Fibroblast of villous mesenchyme (primary cell): Measurements from ENCODE around the gene ABTB2. TPM values are rescaled to one million over a fixed set of nuclear protein-coding genes. Genes with fewer than 3 reads are reported as not detected.

Experiments
- DNase-seq: peaks from one replicate; pipeline ENCODE4 v3.0.0-alpha.2; 2010; ENCODE audit warnings: low read depth
- H3K4me3 ChIP-seq: 2 replicates; pipeline ENCODE4 v1.5.1; 2011; ENCODE audit warnings: low read depth, mild to moderate bottlenecking, low read length
- CTCF ChIP-seq: IDR thresholded peaks from 2 replicates; pipeline ENCODE4 v1.5.1; 2012; ENCODE audit warnings: low read depth, mild to moderate bottlenecking, low read length; ENCODE audit not compliant: insufficient read depth
- total RNA-seq: library from RNA; depleted of rRNA; stranded (reverse); fragments of >200 nt; gene quantifications from 2 replicates; pipeline ENCODE4 v1.2.3, GENCODE V29; 2012

Gene ABTB2
- total RNA-seq, 1 donor = 3.9 TPM

GRCh38 chr11:34313099-34313517 is 44.7 kb downstream of the ABTB2 start:
- TF ChIP-seq CTCF = no peak
- no peak overlapping the region for H3K4me3 ChIP-seq
- peak; percentile 27 for DNase-seq

DNA sequence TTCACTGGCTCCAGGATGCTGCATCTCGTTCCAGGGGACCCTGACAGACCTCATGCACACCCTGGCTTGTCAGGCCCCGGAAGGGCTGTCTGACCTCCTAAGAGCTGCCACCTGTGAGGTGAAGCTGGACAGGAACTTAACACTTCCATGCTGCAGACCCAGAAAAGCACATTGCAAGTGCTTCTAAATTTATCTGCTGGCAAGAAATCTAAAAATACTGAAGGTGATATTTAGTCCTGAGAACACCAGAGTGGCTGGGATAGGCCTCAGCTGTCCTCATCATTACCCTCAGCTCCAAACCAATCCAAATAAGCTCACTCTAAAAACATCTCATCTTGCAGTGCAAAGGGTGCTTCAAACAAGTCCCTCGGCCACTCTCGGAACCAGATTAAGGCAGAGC is 46.7 kb downstream of the ABTB2 start:
- no peak for TF ChIP-seq CTCF
- no peak for DNase-seq
- no peak overlapping the region for H3K4me3 ChIP-seq

DNA sequence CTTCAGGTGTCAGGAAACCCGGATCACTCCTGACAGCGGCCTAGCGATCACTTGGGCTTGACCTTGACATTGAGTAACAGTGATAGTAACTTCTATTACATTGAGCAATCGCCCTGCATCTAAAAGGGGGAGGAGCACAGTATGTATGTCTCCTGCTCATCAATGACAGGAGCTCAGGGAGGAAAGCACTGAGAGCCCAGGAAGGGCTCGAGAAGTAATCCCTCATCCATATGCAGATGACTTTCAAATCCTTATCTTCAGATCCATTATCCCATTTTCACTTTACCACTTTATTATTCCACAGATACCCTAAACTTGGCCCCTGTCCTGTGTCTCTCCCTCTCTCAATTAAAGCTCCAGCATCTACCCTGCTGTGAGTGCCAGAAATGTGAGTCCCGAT is 47.8 kb downstream of the ABTB2 start:
- no peak overlapping the region for H3K4me3 ChIP-seq
- no peak for DNase-seq
- no peak for TF ChIP-seq CTCF

DNA sequence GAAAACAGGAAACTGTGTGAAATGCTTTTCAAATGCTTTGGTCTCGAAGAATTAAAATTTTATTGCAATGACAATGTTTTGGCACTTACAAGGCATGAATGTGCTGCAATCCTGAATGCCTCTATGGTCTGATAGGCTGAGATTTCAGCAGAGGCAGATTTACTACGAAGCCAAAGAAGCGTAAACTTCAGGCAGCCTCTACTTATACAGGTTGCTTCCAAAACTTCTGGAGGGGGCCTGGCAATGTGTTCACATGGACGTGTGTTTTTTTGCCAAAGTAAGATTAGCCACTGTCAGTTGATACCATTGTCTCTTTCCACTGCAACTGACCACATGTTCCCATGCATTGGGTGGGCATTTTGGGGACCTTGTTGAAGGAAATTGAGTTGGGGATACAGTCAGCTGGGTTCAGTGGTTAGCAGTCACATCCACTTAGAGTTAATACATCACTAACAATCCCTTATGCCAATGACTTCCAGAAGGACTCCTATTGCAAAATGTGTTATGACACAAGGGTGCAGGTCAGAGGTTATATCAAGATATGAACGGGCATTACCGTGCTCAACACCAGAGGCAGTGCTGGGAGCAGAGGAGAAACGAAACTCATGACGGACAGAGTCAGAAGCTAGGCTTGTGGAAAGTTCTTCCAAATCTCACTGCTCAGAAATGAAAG is 48.8 kb downstream of the ABTB2 start:
- peak; percentile 58 for DNase-seq

DNA sequence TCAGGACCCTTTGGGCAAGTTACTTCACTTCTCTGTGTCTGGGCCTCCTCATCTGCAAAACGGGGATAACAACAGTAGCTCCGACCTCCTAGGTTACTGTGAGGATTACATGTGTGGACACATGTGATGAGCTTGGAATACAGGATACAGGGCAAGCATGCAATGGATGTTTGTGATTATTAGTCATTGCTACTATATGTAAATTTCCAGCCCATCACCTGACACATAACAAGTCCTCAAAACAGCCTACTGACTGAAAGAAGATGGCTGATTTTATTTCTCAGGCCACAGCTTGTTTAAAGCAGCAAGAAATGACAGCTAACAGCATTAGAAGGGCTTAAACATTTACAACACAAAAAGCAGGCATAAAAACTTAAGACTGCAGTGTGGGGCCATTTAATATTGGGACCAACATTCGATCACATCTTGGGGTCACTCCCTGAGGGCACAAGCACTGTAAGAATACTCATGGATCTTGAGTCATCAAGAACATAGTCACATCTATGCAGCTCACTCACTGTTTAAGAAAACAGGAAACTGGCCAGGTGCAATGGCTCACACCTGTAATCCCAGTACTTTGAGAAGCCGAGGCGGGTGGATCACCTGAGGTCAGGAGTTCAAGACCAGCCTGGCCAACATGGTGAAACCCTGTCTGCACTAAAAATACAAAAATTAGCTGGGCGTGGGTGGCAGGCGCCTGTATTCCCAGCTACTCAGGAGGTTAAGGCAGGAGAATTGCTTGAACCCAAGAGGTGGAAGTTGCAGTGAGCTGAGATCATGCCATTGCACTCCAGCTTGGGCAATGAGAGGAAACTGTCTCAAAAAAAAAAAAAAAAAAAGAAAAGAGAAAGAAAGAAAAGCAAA is 49.5 kb downstream of the ABTB2 start:
- TF ChIP-seq CTCF = no peak
- no peak overlapping the region for H3K4me3 ChIP-seq
- peak; percentile 20 for DNase-seq

More for the DNA sequence above, 48.8 kb downstream of the ABTB2 start:
- TF ChIP-seq CTCF = no peak
- no peak overlapping the region for H3K4me3 ChIP-seq

DNA sequence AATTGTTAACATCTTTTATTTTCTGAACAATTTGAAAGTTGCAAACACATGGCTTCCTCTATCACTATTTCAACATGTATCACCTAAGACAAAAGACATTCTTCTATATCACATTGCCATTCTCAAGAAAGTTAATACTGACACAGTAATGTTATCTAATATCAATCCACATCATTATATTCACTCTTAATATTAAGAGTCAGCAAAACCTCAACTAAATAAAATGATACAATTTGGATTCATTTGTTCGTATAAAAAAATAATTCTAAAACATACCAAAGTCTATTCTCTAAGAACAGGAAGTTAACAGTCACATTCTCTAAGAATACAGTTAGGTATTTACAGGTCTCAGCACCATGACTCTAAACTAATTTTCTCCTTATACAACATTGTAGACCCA is 52.0 kb downstream of the ABTB2 start:
- H3K4me3 ChIP-seq = no peak overlapping the region
- DNase-seq = no peak
- no peak for TF ChIP-seq CTCF
